ENCODE data around the gene TEAD3. TPM values are rescaled to one million over a fixed set of nuclear protein-coding genes. Genes with fewer than 3 reads are reported as not detected.

The TEAD3 gene
- total RNA-seq, 1 donor from 2014 or later: 19.4 TPM

GRCh38 chr6:35512740-35513139 is 15.9 kb upstream of the TEAD3 start, which contains the start of gene TULP1:
TSS of gene TULP1 (minus strand) at chr6:35512896. CDS start at chr6:35512858, 38 bp downstream.
- no peak for DNase-seq

DNA sequence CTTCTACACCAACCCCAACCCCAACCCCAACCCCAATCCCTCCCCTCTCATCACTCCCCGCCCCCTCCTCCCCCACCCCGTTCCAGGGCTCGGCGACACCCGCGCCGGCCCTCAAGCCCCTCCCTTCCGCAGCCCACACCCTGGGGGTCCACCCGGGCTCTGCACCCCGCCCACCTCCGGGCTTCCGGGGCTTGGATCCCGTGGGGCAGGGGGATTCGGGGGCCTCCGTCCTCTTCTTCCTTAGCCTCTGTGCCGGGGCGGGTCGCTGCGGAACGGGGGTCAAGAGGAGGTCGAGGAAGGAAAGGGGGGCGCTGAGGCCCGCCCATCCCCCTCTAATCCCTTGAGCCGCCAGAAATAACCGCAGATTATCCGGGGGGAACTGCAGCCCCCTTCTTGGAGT is 15.1 kb upstream of the TEAD3 start:
- no peak for DNase-seq

DNA sequence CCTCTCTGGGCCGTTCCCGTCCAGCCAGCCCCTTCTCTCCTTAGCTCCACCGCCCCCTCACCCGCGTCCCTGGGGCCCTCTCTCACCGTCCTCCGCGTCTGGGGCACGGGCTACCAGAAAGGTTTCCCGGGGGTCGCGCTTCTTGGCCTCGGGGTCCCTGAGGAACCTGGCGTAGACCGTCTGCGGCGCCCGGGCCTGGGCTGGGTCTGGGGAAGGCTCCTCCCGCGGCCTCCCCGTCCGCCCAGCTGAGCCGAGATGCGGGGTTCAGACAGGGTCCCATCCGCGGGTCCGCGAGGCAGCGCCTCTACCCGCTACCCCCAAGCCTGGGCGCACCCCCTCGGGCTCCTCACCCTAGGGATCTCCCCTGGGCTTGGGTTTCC is 14.7 kb upstream of the TEAD3 start:
- no peak for DNase-seq

GRCh38 chr6:35510916-35511561 is 14.2 kb upstream of the TEAD3 start:
- no peak for DNase-seq

- DNase-seq: no peak
These were observed 11.7 kb upstream of the TEAD3 start for GRCh38 chr6:35508542-35508941.

DNA sequence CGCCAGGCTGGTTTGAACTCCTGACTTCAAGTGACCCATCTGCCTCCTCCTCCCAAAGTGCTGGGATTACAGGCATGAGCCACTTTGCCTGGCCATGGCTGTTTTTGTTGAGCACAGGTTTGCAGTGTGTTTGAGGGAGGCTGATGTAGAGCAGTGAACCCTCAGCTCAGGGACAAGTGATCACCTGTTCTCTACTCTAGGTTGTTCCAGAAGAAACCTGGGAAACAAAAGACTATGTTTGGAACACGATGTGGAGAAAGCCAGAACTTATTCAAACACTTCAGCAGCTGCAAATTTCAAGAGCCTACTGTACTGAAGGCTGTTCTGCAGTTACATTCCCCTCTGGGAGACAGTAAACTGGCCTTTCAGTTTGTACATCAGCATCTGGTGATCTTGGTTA is 11.1 kb upstream of the TEAD3 start:
- DNase-seq: no peak

DNA sequence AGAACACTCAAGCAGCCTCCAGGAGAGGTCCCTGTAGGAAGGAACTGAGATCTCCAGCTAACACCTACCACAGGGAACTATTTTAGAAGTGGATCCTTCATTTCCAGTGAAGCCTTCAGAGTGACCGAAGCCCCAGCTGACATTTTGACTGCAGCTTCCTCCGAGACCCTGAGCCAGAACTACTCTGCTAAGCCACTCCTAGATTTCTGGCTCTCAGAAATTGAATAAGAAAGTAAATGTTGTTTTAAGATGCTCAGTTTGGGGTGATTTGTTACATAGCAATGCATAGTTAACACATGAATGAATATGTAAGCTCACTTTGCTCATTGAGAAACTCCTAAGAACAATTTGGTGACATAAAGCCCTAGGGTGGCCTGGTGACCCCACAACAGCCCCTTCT is 10.3 kb upstream of the TEAD3 start:
- DNase-seq: no peak

GRCh38 chr6:35506536-35506935 is 9.7 kb upstream of the TEAD3 start:
- no peak for DNase-seq

DNA sequence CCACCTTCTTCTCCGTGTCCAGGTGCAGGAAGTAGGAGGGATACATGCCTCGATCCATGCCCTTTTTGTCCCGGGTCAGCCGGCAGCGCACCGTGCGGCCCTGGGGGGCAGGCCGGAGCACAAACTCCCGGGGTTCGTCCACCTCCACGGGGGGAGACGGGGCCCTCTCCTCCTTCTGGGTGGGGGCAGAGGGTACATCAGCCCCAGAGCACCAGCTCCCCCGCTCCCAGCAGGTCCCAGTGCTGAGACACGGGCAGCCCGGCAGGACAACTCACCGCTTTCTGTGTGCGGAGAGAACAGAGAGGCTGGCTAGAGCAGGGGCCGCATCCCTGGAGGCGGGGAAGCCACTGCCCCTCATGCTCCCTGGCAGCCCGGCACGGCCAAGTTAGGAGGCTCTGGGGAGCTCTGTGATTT is 9.1 kb upstream of the TEAD3 start:
- DNase-seq: no peak

DNA sequence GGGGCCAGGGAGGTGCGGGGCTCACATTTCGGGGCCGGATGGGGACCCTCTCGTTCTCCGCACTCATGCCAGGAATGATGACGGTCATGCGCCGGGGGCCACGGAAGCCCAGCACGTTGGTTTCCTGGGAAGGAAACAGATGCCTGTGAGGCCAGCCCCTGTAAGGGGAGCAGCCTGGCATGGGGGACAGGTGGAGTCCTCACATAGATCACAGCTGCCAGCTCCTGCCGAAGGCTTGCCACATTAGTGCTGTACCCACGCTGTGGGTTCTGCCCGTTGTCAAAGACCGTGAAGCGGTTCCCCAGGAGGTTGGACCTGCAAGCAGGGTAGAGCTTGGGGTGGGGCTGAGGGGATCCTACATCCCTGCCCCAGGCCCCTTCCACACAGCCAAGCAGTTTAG is 6.7 kb upstream of the TEAD3 start:
- peak; percentile 74 for DNase-seq

GRCh38 chr6:35501784-35502183 is 4.9 kb upstream of the TEAD3 start:
- no peak for DNase-seq

DNA sequence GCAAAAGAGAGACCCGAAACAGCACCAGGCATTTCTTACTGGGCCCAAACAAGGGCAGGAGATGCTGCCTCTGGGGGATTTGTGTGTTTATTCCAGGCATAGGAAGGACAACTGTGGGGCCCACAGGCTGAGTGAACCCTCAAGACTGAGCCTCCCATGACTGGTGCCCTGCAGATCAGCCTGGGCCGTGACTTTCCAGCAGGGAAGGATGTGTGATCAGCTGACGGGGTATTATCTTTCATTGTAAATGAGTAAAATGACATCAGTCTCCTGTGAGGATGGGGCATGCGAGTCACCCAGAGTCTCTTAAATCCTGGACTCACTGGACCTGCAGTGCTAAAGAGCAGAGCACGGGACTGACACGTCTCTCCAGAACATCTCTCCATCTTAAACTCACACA is 3.9 kb upstream of the TEAD3 start:
- DNase-seq: peak; percentile 70

GRCh38 chr6:35499372-35499771 is 2.5 kb upstream of the TEAD3 start:
- DNase-seq: no peak

DNA sequence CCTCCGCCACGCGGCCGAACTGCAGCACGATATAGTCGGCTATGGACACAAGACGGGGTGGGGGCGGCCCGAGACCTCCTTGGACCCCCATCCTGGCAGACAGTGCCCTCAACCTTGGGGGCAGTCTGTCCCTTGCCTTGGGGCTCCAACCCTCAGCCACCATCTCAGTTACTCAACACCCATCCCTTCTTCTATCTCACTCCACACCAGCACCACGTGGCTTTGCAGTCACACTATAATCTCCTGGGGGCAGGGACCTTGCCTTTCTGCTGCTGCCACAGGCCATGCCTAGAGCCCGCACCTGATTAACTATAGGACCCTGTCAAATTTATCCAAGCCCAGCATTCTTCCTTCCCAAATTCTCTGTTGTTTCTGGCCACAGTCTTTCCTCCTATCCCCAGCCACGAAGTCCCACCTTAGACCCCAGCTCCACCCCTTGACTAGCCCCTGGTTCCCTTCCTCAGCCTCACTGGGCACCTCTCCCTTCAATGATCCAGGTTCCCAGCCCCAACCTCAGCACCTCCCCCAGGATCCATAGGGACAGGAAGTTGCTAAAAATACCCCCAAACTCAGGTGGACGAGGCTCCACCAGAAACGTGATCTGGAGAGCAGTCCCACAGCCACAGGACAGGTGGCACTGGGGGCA is 1.7 kb upstream of the TEAD3 start:
- no peak for DNase-seq

DNA sequence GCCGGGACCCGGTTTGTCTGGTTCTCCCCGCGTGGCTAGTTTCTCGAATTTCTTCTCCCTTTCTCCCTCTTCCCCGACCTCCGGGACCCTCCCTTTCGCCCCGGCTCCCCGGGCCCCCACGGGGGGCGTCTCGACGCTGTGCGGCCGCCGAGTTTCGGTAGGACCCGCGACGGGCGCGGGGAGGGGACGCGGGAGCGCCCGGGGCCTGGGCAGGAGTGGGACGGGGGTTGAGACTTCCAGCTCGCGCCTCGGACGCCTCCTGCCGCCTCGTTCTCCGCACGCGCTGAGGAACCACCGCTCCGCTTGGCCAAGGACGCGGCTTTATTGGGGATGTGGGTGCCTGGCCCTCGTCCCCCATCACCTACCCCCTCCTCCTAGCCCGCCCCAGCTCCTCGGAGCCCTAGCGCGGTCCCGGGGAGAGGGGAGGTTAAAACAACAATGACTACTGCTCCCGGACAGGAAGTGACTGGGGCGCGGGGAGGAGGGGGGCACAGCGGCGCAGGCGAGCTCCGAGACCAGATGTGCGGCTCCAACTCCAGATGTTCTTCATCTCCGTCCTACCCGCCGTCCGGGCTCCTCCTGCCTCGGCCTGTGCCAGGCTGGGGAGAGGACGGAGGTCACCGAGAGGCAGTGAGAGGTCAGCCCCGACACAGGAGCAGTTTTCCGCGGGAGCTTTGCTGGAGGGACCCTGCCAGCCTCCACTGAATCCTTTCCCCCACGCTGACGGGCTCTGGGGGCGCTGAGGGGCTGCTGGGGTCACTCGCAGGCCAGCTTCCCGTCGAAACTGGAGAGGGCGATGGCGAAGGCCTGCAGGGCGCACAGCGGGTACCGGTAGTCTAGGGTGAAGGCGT is 917 bp upstream of the TEAD3 start:
- DNase-seq: peak; percentile 89

DNA sequence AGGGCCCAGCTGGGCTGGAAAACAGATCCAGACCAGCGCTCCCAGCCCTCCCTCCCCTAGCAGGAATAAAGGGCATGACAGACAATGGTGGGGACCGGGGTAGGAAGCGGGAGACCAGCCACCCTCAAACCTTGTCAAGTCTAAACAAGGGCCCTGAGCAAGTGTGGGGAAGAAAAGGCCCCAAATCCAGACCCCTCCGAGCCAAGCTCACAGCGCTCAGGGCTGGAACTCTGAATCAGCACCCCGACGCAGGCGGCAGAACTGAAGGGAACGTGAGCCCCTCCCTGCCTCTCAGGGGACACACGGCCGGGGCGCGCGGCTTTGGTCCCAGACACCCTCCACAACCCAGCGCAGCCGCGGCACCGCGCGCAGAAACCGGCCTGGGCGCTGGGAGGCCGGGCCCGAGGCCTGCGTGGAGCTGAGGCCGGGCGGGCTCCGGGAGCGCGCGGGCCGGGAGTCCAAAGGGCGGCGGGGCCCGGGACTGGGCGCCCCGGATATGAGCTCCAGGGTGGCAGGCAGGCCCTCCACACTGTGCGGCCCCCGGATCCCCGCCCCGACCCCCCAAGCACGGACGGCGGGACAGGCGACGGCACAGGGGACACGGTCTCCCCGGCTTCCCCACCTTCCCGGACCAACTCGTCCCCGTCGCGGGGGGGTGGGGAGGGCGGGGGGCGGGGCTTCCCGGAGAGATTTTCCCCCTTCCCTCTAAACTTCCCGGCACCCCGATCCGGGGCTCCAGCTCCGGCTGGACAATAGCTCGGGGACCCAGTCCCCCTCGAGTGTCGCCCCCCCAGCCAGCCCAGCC is 641 bp downstream of the TEAD3 start:
- DNase-seq: peak; percentile 47

- DNase-seq: no peak
These were observed 1.4 kb downstream of the TEAD3 start for GRCh38 chr6:35495258-35496035.

DNA sequence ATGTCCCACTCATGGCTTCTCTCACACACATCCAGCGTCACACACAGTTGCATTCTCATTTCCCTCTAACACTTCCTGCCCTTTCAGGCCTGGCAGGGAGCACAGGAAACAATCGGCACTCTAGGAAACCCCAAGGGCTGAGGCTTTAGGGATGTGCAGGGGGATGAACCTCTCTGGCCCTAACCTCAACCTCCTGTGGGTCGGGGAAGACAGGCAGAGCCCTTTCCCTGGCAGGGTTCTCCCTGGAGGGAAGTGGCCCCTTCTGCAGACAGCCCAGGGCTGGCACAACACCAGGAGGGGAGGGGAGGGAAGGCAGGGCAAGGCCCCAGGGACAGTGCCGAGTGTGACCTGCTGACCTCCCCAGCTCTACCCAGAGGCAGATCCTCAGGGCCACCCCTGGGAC is 2.7 kb downstream of the TEAD3 start:
- DNase-seq: no peak

DNA sequence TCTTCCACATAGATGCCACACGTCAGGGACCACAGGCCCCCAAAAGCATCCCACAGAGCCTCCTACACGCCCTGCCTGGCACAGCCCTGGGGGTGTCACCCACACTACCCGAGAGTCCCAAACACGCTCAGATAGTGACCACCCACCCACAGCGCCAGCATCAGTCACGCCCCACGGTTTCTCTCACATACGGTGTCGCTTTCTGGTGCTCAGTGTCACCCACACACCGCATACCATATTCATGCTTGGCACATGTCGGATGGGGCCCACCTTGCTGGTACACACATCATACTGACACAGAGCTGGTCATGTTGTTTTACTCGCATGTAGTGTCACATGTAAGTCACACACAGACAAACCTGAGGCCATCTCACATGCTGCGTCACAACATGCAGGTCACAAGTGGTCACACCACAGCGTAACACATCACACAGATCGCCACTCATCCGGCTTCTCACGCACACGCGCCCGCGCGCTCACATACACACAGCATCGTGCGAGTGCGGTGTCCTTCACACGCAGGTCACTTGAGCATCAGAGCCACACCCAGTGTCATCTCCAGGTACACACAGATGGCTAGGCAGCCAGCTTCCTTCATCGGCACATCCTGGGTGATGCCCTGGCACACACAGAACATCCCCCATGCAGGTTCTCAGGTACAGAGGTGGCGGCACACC is 3.4 kb downstream of the TEAD3 start:
- DNase-seq: no peak

- no peak for DNase-seq
These were observed 4.0 kb downstream of the TEAD3 start for GRCh38 chr6:35492974-35493284.

DNA sequence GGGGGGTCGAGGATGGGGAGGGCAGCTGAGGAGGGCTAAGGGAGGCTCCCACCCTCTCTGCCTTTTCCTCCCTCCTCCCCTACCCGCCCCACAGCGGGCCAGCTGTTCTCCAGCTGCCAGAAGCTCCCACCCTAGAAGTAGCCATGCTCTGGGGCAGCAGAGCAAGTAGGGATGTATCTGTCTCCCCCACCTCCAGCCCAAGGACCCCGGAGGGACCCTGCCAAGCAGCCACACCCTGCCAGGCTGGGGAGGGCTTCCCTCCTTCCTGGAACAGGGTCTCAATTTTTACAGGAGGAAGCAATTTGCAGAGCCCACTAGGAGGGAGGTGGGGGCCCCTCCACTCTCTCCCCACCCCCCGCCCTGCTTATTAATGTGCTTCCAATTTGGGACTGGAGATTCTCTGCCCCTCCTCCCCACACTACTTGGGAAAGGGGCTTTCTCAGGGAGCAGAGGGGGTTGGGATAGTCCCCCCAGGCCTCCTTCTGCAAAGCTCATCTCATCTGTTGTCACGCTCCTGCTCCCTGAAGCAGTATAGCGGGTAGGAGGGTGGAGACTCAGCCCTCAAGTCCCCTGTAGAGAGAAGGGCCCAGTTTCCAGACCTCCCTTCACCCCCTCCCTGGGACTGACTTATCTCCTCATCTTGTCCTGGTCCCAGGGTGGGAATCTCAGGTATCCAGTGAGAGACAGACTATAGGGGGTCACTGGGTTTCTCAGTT is 4.5 kb downstream of the TEAD3 start:
- DNase-seq: peak; percentile 92

Data from tongue (tissue), 2 donors.